DOHH2 (cell line): Measurements from ENCODE around the gene CDAN1.

Source experiments
- CTCF ChIP-seq: fragments of 200-600 bp; sonication (generic); IDR thresholded peaks from one replicate; pipeline ENCODE4 v1.5.1; 2014; ENCODE audit warnings: antibody characterized with exemption, mild to moderate bottlenecking, low read depth, low read length; ENCODE audit not compliant: poor library complexity, severe bottlenecking
- EZH2phosphoT487 ChIP-seq: fragments of 200-600 bp; sonication (generic); IDR thresholded peaks from 2 replicates; pipeline ENCODE4 v1.6.1; 2017; ENCODE audit warnings: borderline replicate concordance, mild to moderate bottlenecking, antibody characterized with exemption, low read length, moderate library complexity, mixed read lengths

GRCh38 chr15:42731461-42731860 lies 5.5 kb downstream of the CDAN1 start:
- TF ChIP-seq CTCF (no peak), EZH2phosphoT487 (no peak)
